ENCODE measurements around the gene CAMK1D. TPM values are rescaled to one million over a fixed set of nuclear protein-coding genes. Genes with fewer than 3 reads are reported as not detected.

Gene CAMK1D
- total and polyA plus RNA-seq, 2 experiments from 2014 or later: 4.6 to 7.2 TPM

DNA sequence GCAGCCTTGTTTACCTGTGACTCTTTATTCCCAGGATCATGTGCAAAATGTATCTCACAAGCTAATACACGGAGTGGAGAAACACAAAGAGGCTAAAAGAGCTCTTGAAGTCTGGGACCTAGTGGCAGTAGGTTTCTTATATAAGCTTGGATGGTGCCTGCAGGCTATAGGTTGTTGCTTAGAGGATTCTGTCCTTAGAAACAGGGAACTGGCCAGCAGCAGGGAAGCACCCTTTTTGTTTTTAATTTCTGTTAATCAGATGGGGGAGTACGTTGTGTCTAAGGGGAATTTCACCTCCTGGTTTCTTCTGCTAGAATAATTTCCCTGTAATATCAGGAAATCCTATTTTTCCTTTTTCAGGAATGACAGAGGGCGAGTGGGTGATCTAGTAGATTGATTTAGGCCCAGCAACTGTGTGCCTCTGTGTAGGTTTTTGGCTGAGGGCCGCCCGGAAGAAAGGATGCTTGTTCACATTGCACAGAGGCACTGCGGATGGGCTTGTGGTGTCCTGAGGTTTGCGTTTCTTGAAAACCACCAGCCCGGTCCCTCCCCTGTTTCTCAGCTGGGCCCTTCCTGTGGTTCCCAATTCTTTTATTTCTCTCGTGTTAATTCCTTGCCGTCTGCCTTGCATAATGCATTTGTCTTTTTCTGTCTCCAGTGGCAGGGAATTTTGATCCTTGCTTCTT, 158.0 kb downstream of the CAMK1D start:
- Histone ChIP-seq H3K79me2 (replicated peaks; ENCODE audit: insufficient read depth) (no peaks in the 10 kb centered on the region; the same call in 1 of the 2 replicates), H3F3A (replicated peaks; ENCODE audit: low read depth) (no peaks in the 10 kb centered on the region), H3K4me1 (ENCODE audit: insufficient read depth) (peaks cover 9% of the 10 kb centered on the region; the same call in 1 of the 2 replicates), H2AFZ (no peak overlapping the region), H4K20me1 (replicated peaks; ENCODE audit: insufficient read depth) (0 out of 2 replicates have a peak, but pooled peaks cover 5% of the 10 kb centered on the region), H3K36me3 (ENCODE audit: insufficient read depth) (no peaks in the 10 kb centered on the region), H3K4me2 (no peak overlapping the region), H3K9me2 (ENCODE audit: insufficient read depth) (no peaks in the 10 kb centered on the region), H3K27ac (ENCODE audit: low read depth) (no peak overlapping the region), H3K27me3 (ENCODE audit: insufficient read depth) (no peaks in the 10 kb centered on the region), H3K4me3 (no peak overlapping the region)
- H3K4me1 Mint-ChIP-seq: peaks cover 23% of the 10 kb centered on the region
- peaks cover 4% of the 10 kb centered on the region for H3K27me3 Mint-ChIP-seq (ENCODE audit: insufficient read depth, low read depth, poor library complexity)
- TF ChIP-seq EZH2 (IDR thresholded peaks at IDR 0.05; ENCODE audit: low read depth, unreplicated experiment) (no peak), ZNF331 (CRISPR knock-in tag; IDR thresholded peaks at IDR 0.05; ENCODE audit: low read depth) (no peak), JUNB (IDR thresholded peaks at IDR 0.05; ENCODE audit: unreplicated experiment) (no peak), NANOG (IDR thresholded peaks at IDR 0.05; ENCODE audit: borderline replicate concordance) (no peak), REST (IDR thresholded peaks at IDR 0.05; ENCODE audit: unreplicated experiment) (no peak), CREB1 (CRISPR knock-in tag; IDR thresholded peaks at IDR 0.05; ENCODE audit: low read depth) (no peak), STAT1 (IDR thresholded peaks at IDR 0.05; ENCODE audit: unreplicated experiment) (no peak), POLR2AphosphoS5 (IDR thresholded peaks at IDR 0.05; ENCODE audit: low read depth) (no peak), ZNF114 (CRISPR knock-in tag; IDR thresholded peaks at IDR 0.05) (no peak)
- TF ChIP-seq, protein P1, sequence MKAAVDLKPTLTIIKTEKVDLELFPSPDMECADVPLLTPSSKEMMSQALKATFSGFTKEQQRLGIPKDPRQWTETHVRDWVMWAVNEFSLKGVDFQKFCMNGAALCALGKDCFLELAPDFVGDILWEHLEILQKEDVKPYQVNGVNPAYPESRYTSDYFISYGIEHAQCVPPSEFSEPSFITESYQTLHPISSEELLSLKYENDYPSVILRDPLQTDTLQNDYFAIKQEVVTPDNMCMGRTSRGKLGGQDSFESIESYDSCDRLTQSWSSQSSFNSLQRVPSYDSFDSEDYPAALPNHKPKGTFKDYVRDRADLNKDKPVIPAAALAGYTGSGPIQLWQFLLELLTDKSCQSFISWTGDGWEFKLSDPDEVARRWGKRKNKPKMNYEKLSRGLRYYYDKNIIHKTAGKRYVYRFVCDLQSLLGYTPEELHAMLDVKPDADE (IDR thresholded peaks at IDR 0.05): no peak
- TF ChIP-seq, protein P2, sequence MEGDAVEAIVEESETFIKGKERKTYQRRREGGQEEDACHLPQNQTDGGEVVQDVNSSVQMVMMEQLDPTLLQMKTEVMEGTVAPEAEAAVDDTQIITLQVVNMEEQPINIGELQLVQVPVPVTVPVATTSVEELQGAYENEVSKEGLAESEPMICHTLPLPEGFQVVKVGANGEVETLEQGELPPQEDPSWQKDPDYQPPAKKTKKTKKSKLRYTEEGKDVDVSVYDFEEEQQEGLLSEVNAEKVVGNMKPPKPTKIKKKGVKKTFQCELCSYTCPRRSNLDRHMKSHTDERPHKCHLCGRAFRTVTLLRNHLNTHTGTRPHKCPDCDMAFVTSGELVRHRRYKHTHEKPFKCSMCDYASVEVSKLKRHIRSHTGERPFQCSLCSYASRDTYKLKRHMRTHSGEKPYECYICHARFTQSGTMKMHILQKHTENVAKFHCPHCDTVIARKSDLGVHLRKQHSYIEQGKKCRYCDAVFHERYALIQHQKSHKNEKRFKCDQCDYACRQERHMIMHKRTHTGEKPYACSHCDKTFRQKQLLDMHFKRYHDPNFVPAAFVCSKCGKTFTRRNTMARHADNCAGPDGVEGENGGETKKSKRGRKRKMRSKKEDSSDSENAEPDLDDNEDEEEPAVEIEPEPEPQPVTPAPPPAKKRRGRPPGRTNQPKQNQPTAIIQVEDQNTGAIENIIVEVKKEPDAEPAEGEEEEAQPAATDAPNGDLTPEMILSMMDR (conservative IDR thresholded peaks at IDR 0.05; ENCODE audit: low read depth in 2 of 2): no peak
- H3K36me3 Mint-ChIP-seq (ENCODE audit: low read depth): peaks cover 4% of the 10 kb centered on the region; the same call in 1 of the 3 replicates
- ATAC-seq (no peak), DNase-seq (ENCODE audit: low spot score) (no peak)
- no peak overlapping the region for H3K27ac Mint-ChIP-seq
- no peak overlapping the region for H3K4me3 Mint-ChIP-seq
- no peaks in the 10 kb centered on the region; the same call in 2 of the 3 replicates for H3K9me3 Mint-ChIP-seq
